GM23338 (cell line): ENCODE measurements around the gene AR. TPM values are rescaled to one million over a fixed set of nuclear protein-coding genes. Genes with fewer than 3 reads are reported as not detected.

Experiments used
- ATAC-seq: fragments of 200-7000 bp; cut with Tn5 transposase; 3 replicates; pipeline ENCODE4 v1.9.1; 2020
- DNase-seq: peaks from one replicate; pipeline ENCODE4 v3.0.0-alpha.2; 2015; ENCODE audit warnings: low spot score
- H2AFZ ChIP-seq: fragments of 200-600 bp; sonication (generic); 2 replicates; pipeline ENCODE4 v1.8.0; 2016; ENCODE audit warnings: antibody characterized with exemption, mild to moderate bottlenecking, moderate library complexity
- H3F3A ChIP-seq: fragments of 200-600 bp; sonication (generic); replicated peaks from 2 replicates; pipeline ENCODE4 v1.8.0; 2017; ENCODE audit warnings: antibody characterized with exemption, mixed run types, low read depth
- H3K27ac ChIP-seq: fragments of 200-600 bp; sonication (generic); 2 replicates; pipeline ENCODE4 v1.6.1; 2016; ENCODE audit warnings: low read depth
- H3K27me3 ChIP-seq: fragments of 200-600 bp; sonication (generic); 2 replicates; pipeline ENCODE4 v1.8.0; 2016; ENCODE audit warnings: mild to moderate bottlenecking, mixed run types, moderate library complexity; ENCODE audit not compliant: insufficient read depth
- H3K36me3 ChIP-seq: fragments of 200-600 bp; sonication (generic); 2 replicates; pipeline ENCODE4 v1.8.0; 2016; ENCODE audit warnings: mild to moderate bottlenecking; ENCODE audit not compliant: insufficient read depth
- H3K4me1 ChIP-seq: fragments of 200-600 bp; sonication (generic); 2 replicates; pipeline ENCODE4 v1.8.0; 2016; ENCODE audit warnings: mild to moderate bottlenecking, moderate library complexity; ENCODE audit not compliant: insufficient read depth
- H3K4me2 ChIP-seq: fragments of 200-600 bp; sonication (generic); 2 replicates; pipeline ENCODE4 v1.7.1; 2017; ENCODE audit warnings: mixed run types
- H3K4me3 ChIP-seq: fragments of 200-600 bp; sonication (generic); 2 replicates; pipeline ENCODE4 v1.6.1; 2016; ENCODE audit warnings: mixed run types
- H3K79me2 ChIP-seq: fragments of 200-600 bp; sonication (generic); replicated peaks from 2 replicates; pipeline ENCODE4 v1.8.0; 2017; ENCODE audit warnings: mild to moderate bottlenecking; ENCODE audit not compliant: insufficient read depth
- H3K9me2 ChIP-seq: fragments of 200-600 bp; sonication (generic); 2 replicates; pipeline ENCODE4 v1.8.0; 2017; ENCODE audit not compliant: insufficient read depth
- H4K20me1 ChIP-seq: fragments of 200-600 bp; sonication (generic); replicated peaks from 2 replicates; pipeline ENCODE4 v1.8.0; 2017; ENCODE audit warnings: mild to moderate bottlenecking; ENCODE audit not compliant: insufficient read depth
- H3K27ac Mint-ChIP-seq: 2 replicates; pipeline ENCODE4 v1.8.0; 2020; ENCODE audit warnings: inconsistent platforms, mild to moderate bottlenecking, moderate library complexity, mixed read lengths
- H3K27me3 Mint-ChIP-seq: 3 replicates; pipeline ENCODE4 v1.8.0; 2022; ENCODE audit warnings: low read depth, mild to moderate bottlenecking, moderate library complexity, mixed read lengths, inconsistent platforms; ENCODE audit not compliant: insufficient read depth, poor library complexity
- H3K36me3 Mint-ChIP-seq: 3 replicates; pipeline ENCODE4 v1.8.0; 2021; ENCODE audit warnings: low read depth, mild to moderate bottlenecking, inconsistent platforms, moderate library complexity, mixed read lengths
- H3K4me1 Mint-ChIP-seq: 3 replicates; pipeline ENCODE4 v1.8.0; 2020; ENCODE audit warnings: mild to moderate bottlenecking, inconsistent platforms, mixed read lengths
- H3K4me3 Mint-ChIP-seq: 3 replicates; pipeline ENCODE4 v1.8.0; 2021; ENCODE audit warnings: moderate library complexity, mild to moderate bottlenecking, inconsistent platforms, mixed read lengths
- H3K9me3 Mint-ChIP-seq: 3 replicates; pipeline ENCODE4 v1.8.0; 2020; ENCODE audit warnings: moderate library complexity, mild to moderate bottlenecking, inconsistent platforms, mixed read lengths
- CREB1 ChIP-seq: fragments of 250-450 bp; sonication (Bioruptor Pico); IDR thresholded peaks from 2 replicates; pipeline ENCODE4 v1.5.0; 2020; ENCODE audit warnings: low read depth, mild to moderate bottlenecking, moderate library complexity
- CTCF ChIP-seq, 2 experiments: fragments of 200-600 bp in 1 of 2; sonication (generic) in 1 of 2; conservative IDR thresholded peaks; 2 replicates each; pipeline versions ENCODE4 v1.5.1 to v1.6.1; 2016 to 2017; ENCODE audit warnings: antibody characterized with exemption in 2 of 2, low read depth in 2 of 2, mild to moderate bottlenecking in 2 of 2, moderate library complexity in 1 of 2
- ETS1 ChIP-seq: IDR thresholded peaks from 2 replicates; pipeline ENCODE4 v1.6.1; 2016; ENCODE audit warnings: antibody characterized with exemption
- EZH2 ChIP-seq: fragments of 200-600 bp; sonication (generic); IDR thresholded peaks from one replicate; pipeline ENCODE4 v1.8.0; 2017; ENCODE audit warnings: antibody characterized with exemption, mild to moderate bottlenecking, low read depth; ENCODE audit not compliant: unreplicated experiment
- JUNB ChIP-seq: IDR thresholded peaks from one replicate; pipeline ENCODE4 v1.6.1; 2016; ENCODE audit warnings: antibody characterized with exemption; ENCODE audit not compliant: unreplicated experiment
- NANOG ChIP-seq: IDR thresholded peaks from 2 replicates; pipeline ENCODE4 v1.6.1; 2016; ENCODE audit warnings: antibody characterized with exemption, borderline replicate concordance
- POLR2AphosphoS5 ChIP-seq: IDR thresholded peaks from 2 replicates; pipeline ENCODE4 v1.6.1; 2016; ENCODE audit warnings: antibody characterized with exemption, low read depth
- STAT1 ChIP-seq: IDR thresholded peaks from one replicate; pipeline ENCODE4 v1.6.1; 2016; ENCODE audit warnings: antibody characterized with exemption; ENCODE audit not compliant: unreplicated experiment
- ZNF114 ChIP-seq: fragments of 250-450 bp; sonication (Bioruptor Pico); IDR thresholded peaks from 2 replicates; pipeline ENCODE4 v1.5.0; 2020; ENCODE audit warnings: mild to moderate bottlenecking, moderate library complexity
- ZNF331 ChIP-seq: fragments of 250-450 bp; sonication (Bioruptor Pico); IDR thresholded peaks from 2 replicates; pipeline ENCODE4 v1.5.0; 2020; ENCODE audit warnings: low read depth, mild to moderate bottlenecking, moderate library complexity
- ZNF462 ChIP-seq: fragments of 250-450 bp; sonication (Bioruptor Pico); IDR thresholded peaks from 2 replicates; pipeline ENCODE4 v1.5.0; 2020; ENCODE audit warnings: mild to moderate bottlenecking, moderate library complexity
- polyA plus RNA-seq: library from polyadenylated mRNA; unstranded; fragments of >200 nt; fragmentation: Nextera tagmentation; extraction: Ambion mirVana; gene quantifications from 2 replicates; pipeline ENCODE4 v1.2.1, GENCODE V29; 2016
- total RNA-seq: library from RNA; depleted of rRNA; stranded (reverse); fragments of >200 nt; shearing (Covaris generic); gene quantifications from 2 replicates; pipeline ENCODE4 v1.2.3, GENCODE V29; 2014

AR gene
- total and polyA plus RNA-seq, 2 experiments from 2014 or later, result 11.2 to 13.3 TPM

- peaks cover 7% of the 10 kb centered on the region for H3K36me3 Mint-ChIP-seq
- H3F3A ChIP-seq, result no peaks in the 10 kb centered on the region
- H3K27me3 Mint-ChIP-seq, result no peaks in the 10 kb centered on the region
- DNase-seq (no peak), ATAC-seq (no peak)
- H3K36me3 ChIP-seq, result no peaks in the 10 kb centered on the region
- no peak overlapping the region for H3K27ac ChIP-seq
- H3K4me2 ChIP-seq, result no peak overlapping the region
- peaks cover 6% of the 10 kb centered on the region; the same call in 1 of the 2 replicates for H3K4me1 ChIP-seq
- H3K4me3 ChIP-seq, result no peak overlapping the region
- H4K20me1 ChIP-seq, result no peaks in the 10 kb centered on the region
- no peak overlapping the region for H3K4me3 Mint-ChIP-seq
- peaks cover 12% of the 10 kb centered on the region; the same call in 2 of the 3 replicates for H3K4me1 Mint-ChIP-seq
- H2AFZ ChIP-seq, result no peak overlapping the region
- H3K27ac Mint-ChIP-seq, result no peak overlapping the region
- no peaks in the 10 kb centered on the region for H3K9me2 ChIP-seq
- TF ChIP-seq CTCF (conservative IDR thresholded peaks at IDR 0.05; ENCODE audit: low read depth in 2 of 2), result no peak
- no peak for TF ChIP-seq STAT1
- TF ChIP-seq ETS1, result no peak
- no peak for TF ChIP-seq JUNB
- TF ChIP-seq POLR2AphosphoS5, result no peak
- no peak for TF ChIP-seq ZNF114
- no peaks in the 10 kb centered on the region for H3K79me2 ChIP-seq
- no peaks in the 10 kb centered on the region for H3K27me3 ChIP-seq
- no peaks in the 10 kb centered on the region for H3K9me3 Mint-ChIP-seq
These were observed 107.8 kb downstream of the AR start for GRCh38 chrX:67651437-67652142.

- Mint-ChIP-seq H3K27me3 (no peaks in the 10 kb centered on the region), H3K4me3 (no peak overlapping the region), H3K9me3 (no peaks in the 10 kb centered on the region), H3K36me3 (peaks cover 11% of the 10 kb centered on the region), H3K27ac (no peak overlapping the region), H3K4me1 (peaks cover 12% of the 10 kb centered on the region; the same call in 2 of the 3 replicates)
- Histone ChIP-seq H3K4me2 (no peak overlapping the region), H3K27ac (no peak overlapping the region), H3K36me3 (no peaks in the 10 kb centered on the region), H3K27me3 (no peaks in the 10 kb centered on the region), H4K20me1 (no peaks in the 10 kb centered on the region), H3K79me2 (no peaks in the 10 kb centered on the region), H3F3A (no peaks in the 10 kb centered on the region), H3K9me2 (no peaks in the 10 kb centered on the region), H3K4me1 (peaks cover 6% of the 10 kb centered on the region; the same call in 1 of the 2 replicates), H3K4me3 (no peak overlapping the region), H2AFZ (no peak overlapping the region)
- DNase-seq (no peak), ATAC-seq (no peak)
- TF ChIP-seq JUNB (no peak), ZNF114 (no peak), EZH2 (no peak), POLR2AphosphoS5 (no peak), ZNF462 (no peak), CREB1 (CRISPR knock-in tag) (no peak), ZNF331 (CRISPR knock-in tag) (no peak), NANOG (no peak), STAT1 (no peak)
These were observed 108.7 kb downstream of the AR start for GRCh38 chrX:67652543-67652942.
